HepG2 (cell line): Measurements from ENCODE around the gene EPSTI1. TPM values are rescaled to one million over a fixed set of nuclear protein-coding genes. Genes with fewer than 3 reads are reported as not detected.

ENCODE experiments used
- ATAC-seq: fragments of 200-7000 bp; cut with Tn5 transposase; 3 replicates; pipeline ENCODE4 v1.9.1; 2020; ENCODE audit warnings: mild to moderate bottlenecking, moderate library complexity
- BruUV-seq: library from RNA; stranded (reverse); fragments of 400-500 nt; replicated peaks from 2 replicates; lab custom pipeline; 2021; lab: Mats Ljungman, UMichigan
- CTCF ChIA-PET: fragments of 300-600 bp; formaldehyde crosslinking; extraction: SDS; loops from one replicate; lab custom pipeline; 2021; ENCODE audit warnings: low total read pairs, inconsistent platforms, low intra/inter-chr PET ratio; lab: Yijun Ruan, JAX
- POLR2A ChIA-PET: fragments of 350-600 bp; sonication (Branson Sonifier 250); formaldehyde crosslinking; loops from one replicate; lab custom pipeline; 2020; ENCODE audit warnings: antibody characterized with exemption, inconsistent platforms; lab: Yijun Ruan, JAX
- DNase-seq: peaks from one replicate; pipeline ENCODE4 v3.0.0-alpha.2; 2015; ENCODE audit warnings: low spot score
- FAIRE-seq: peaks from 3 replicates; lab custom pipeline; 2011; peaks lifted over from hg19 to GRCh38; lab: Jason Lieb, UNC
- H2AFZ ChIP-seq: one replicate; pipeline ENCODE4 v1.6.1; 2011; ENCODE audit warnings: low read length, inconsistent platforms
- H3K27ac ChIP-seq: fragments of 300-600 bp; 3 replicates; pipeline ENCODE4 v1.8.0; 2011; ENCODE audit warnings: mixed run types, mild to moderate bottlenecking, mixed read lengths, low read length, inconsistent platforms; ENCODE audit not compliant: insufficient read depth; ENCODE audit errors: extremely low read length
- H3K27me3 ChIP-seq, 2 experiments: fragments of 200-600 bp in 1 of 2; 2 replicates in 1 of 2; 3 replicates in 1 of 2; pipeline versions ENCODE4 v1.6.0 to v1.8.0; 2011; ENCODE audit warnings: low read length in 2 of 2, mild to moderate bottlenecking in 2 of 2, moderate library complexity in 2 of 2, inconsistent platforms in 1 of 2; ENCODE audit not compliant: insufficient read depth in 2 of 2, control insufficient read depth in 1 of 2
- H3K36me3 ChIP-seq, 2 experiments: fragments of 200-600 bp in 1 of 2; replicated peaks in 1 of 2; 2 replicates in 1 of 2; 3 replicates in 1 of 2; pipeline versions ENCODE4 v1.5.1 to v1.8.0; 2011; ENCODE audit warnings: low read length in 2 of 2, inconsistent platforms in 1 of 2; ENCODE audit not compliant: insufficient read depth in 2 of 2, control insufficient read depth in 1 of 2
- H3K4me1 ChIP-seq: 2 replicates; pipeline ENCODE4 v1.5.1; 2012; ENCODE audit warnings: low read length, inconsistent platforms; ENCODE audit not compliant: insufficient read depth
- H3K4me2 ChIP-seq: 2 replicates; pipeline ENCODE4 v1.6.0; 2011; ENCODE audit warnings: low read depth, low read length, inconsistent platforms
- H3K4me3 ChIP-seq, 3 experiments: fragments of 200-600 bp in 1 of 3; sonication (generic), shearing (Covaris generic) in 1 of 3; replicated peaks in 1 of 3; 2 replicates each; pipeline ENCODE4 v1.5.1; 2011 to 2016; ENCODE audit warnings: low read length in 3 of 3, inconsistent platforms in 2 of 3, low read depth in 2 of 3, mild to moderate bottlenecking in 2 of 3, control low read depth in 1 of 3, mixed read lengths in 1 of 3; ENCODE audit not compliant: insufficient read depth in 1 of 3
- H3K79me2 ChIP-seq: one replicate; pipeline ENCODE4 v1.6.1; 2011; ENCODE audit warnings: low read length, inconsistent platforms; ENCODE audit not compliant: insufficient read depth
- H3K9ac ChIP-seq: 2 replicates; pipeline ENCODE4 v1.6.0; 2011; ENCODE audit warnings: mild to moderate bottlenecking, low read depth, low read length, inconsistent platforms; ENCODE audit not compliant: insufficient read depth
- H3K9me3 ChIP-seq: 2 replicates; pipeline ENCODE4 v1.5.1; 2012; ENCODE audit warnings: mild to moderate bottlenecking, low read length
- H4K20me1 ChIP-seq: 2 replicates; pipeline ENCODE4 v1.6.0; 2011; ENCODE audit warnings: inconsistent platforms, mild to moderate bottlenecking, low read length, moderate library complexity; ENCODE audit not compliant: insufficient read depth
- ARNTL ChIP-seq: sonication (generic); formaldehyde crosslinking; IDR thresholded peaks from 2 replicates; pipeline ENCODE4 v1.4.0; 2020; ENCODE audit warnings: mild to moderate bottlenecking, missing genetic modification reagents
- CAMTA2 ChIP-seq: sonication (generic); formaldehyde crosslinking; IDR thresholded peaks from 2 replicates; pipeline ENCODE4 v1.4.0; 2020; ENCODE audit warnings: mild to moderate bottlenecking, missing genetic modification reagents, borderline replicate concordance
- EP300 ChIP-seq, 3 experiments: sonication (generic) in 1 of 3; formaldehyde crosslinking in 1 of 3; IDR thresholded peaks; 2 replicates each; pipeline versions ENCODE4 v1.5.1 to v1.6.1; 2011 to 2020; ENCODE audit warnings: low read depth in 2 of 3, low read length in 2 of 3, borderline replicate concordance in 1 of 3, improper control_type of control experiment in 1 of 3, mild to moderate bottlenecking in 1 of 3, missing genetic modification reagents in 1 of 3, moderate library complexity in 1 of 3
- JARID2 ChIP-seq: sonication (generic); formaldehyde crosslinking; IDR thresholded peaks from 2 replicates; pipeline ENCODE4 v1.8.1; 2023; ENCODE audit warnings: missing genetic modification reagents, inconsistent platforms; ENCODE audit not compliant: insufficient replicate concordance
- KDM4B ChIP-seq: sonication (generic); formaldehyde crosslinking; IDR thresholded peaks from 2 replicates; pipeline ENCODE4 v1.4.0; 2020; ENCODE audit warnings: missing genetic modification reagents
- KLF15 ChIP-seq: sonication (generic); formaldehyde crosslinking; IDR thresholded peaks from 2 replicates; pipeline ENCODE4 v1.8.1; 2023; ENCODE audit warnings: borderline replicate concordance, mild to moderate bottlenecking, inconsistent platforms, missing genetic modification reagents, mixed read lengths
- MTERF4 ChIP-seq: sonication (generic); formaldehyde crosslinking; IDR thresholded peaks from 2 replicates; pipeline ENCODE4 v1.8.0; 2023; ENCODE audit warnings: mild to moderate bottlenecking, missing genetic modification reagents
- MZF1 ChIP-seq: sonication (generic); formaldehyde crosslinking; IDR thresholded peaks from 2 replicates; pipeline ENCODE4 v1.8.1; 2023; ENCODE audit warnings: mild to moderate bottlenecking, missing genetic modification reagents, borderline replicate concordance
- NFIC ChIP-seq: IDR thresholded peaks from 2 replicates; pipeline ENCODE4 v1.6.1; 2012; ENCODE audit warnings: mild to moderate bottlenecking, low read length, inconsistent platforms
- PAXIP1 ChIP-seq: sonication (generic); formaldehyde crosslinking; conservative IDR thresholded peaks from 2 replicates; pipeline ENCODE4 v1.4.0; 2020; ENCODE audit warnings: mild to moderate bottlenecking, missing genetic modification reagents, moderate library complexity
- SMYD3 ChIP-seq: sonication (generic); formaldehyde crosslinking; IDR thresholded peaks from 2 replicates; pipeline ENCODE4 v1.8.1; 2023; ENCODE audit warnings: mild to moderate bottlenecking, missing genetic modification reagents
- TEAD3 ChIP-seq: optimal IDR thresholded peaks from 2 replicates; pipeline ENCODE3; 2016; ENCODE audit warnings: borderline replicate concordance
- YEATS2 ChIP-seq: sonication (generic); formaldehyde crosslinking; IDR thresholded peaks from 2 replicates; pipeline ENCODE4 v1.4.0; 2020; ENCODE audit warnings: missing genetic modification reagents, borderline replicate concordance
- ZBTB1 ChIP-seq: sonication (generic); formaldehyde crosslinking; IDR thresholded peaks from 2 replicates; pipeline ENCODE4 v1.4.0; 2020; ENCODE audit warnings: missing genetic modification reagents, borderline replicate concordance
- ZNF224 ChIP-seq: sonication (generic); formaldehyde crosslinking; IDR thresholded peaks from 2 replicates; pipeline ENCODE4 v1.5.0; 2020; ENCODE audit warnings: mild to moderate bottlenecking, missing genetic modification reagents
- ZNF282 ChIP-seq: fragments of 450-650 bp; IDR thresholded peaks from 2 replicates; pipeline ENCODE4 v1.6.1; 2018; ENCODE audit not compliant: partially characterized antibody
- ZNF337 ChIP-seq: sonication (generic); formaldehyde crosslinking; IDR thresholded peaks from 2 replicates; pipeline ENCODE4 v1.5.1; 2020; ENCODE audit warnings: missing genetic modification reagents, low read depth, mild to moderate bottlenecking, borderline replicate concordance
- ZNF430 ChIP-seq: sonication (generic); formaldehyde crosslinking; IDR thresholded peaks from 2 replicates; pipeline ENCODE4 v1.9.0; 2021; ENCODE audit warnings: mild to moderate bottlenecking, missing genetic modification reagents
- ZNF792 ChIP-seq: IDR thresholded peaks from 2 replicates; pipeline ENCODE4 v1.6.1; 2016
- ZSCAN25 ChIP-seq: sonication (generic); formaldehyde crosslinking; IDR thresholded peaks from 2 replicates; pipeline ENCODE4 v1.8.0; 2022; ENCODE audit warnings: mild to moderate bottlenecking, missing genetic modification reagents
- WGBS: methylation state at CpG from one replicate; pipeline ENCODE4 v1.1.6; 2017; ENCODE audit warnings: low lambda C conversion rate; 5-methylcytosine and 5-hydroxymethylcytosine counted together
- in situ Hi-C: cut with HindIII; loops from 2 replicates; pipeline ENCODE4 v1.10.0; 2017; ENCODE audit warnings: low pct_unique_long_range_greater_than_20kb; ENCODE audit not compliant: extremely low pct_ligation_motif_present
- intact Hi-C: fragments of 100-400 bp; cut with micrococcal nuclease; formaldehyde crosslinking; loops from one replicate; pipeline ENCODE4 v1.10.0; 2022; ENCODE audit not compliant: unreplicated experiment
- polyA plus RNA-seq, 8 experiments: library from polyadenylated mRNA; depleted of rRNA in 3 of 8; stranded (reverse) in 7 of 8; unstranded in 1 of 8; fragments of >200 nt; fragmentation: Illumina TruSeq in 4 of 8; extraction: Trizol in 4 of 8; gene quantifications; 2 replicates each; pipeline versions ENCODE4 v1.2.1 to v1.2.3, GENCODE V29; 2011 to 2016; ENCODE audit warnings: low read depth in 4 of 8, missing spikeins in 1 of 8, mixed read lengths in 1 of 8; ENCODE audit not compliant: insufficient read depth in 1 of 8
- total RNA-seq, 5 experiments: library from RNA; depleted of rRNA; stranded (reverse); fragments of >200 nt; fragmentation: Illumina TruSeq; extraction: Trizol; gene quantifications; 2 replicates each; pipeline ENCODE4 v1.2.3, GENCODE V29; 2016; ENCODE audit warnings: low read depth in 1 of 5

EPSTI1 gene
- total and polyA plus RNA-seq, 2 of the 13 experiments (the other 11 are each of a cell fraction or from before 2014, with no cell fraction given): 0.03 TPM; not detected in 1

GRCh38 chr13:42873081-42873480, 119.0 kb downstream of the EPSTI1 start:
- POLR2A ChIA-PET: no interaction called here

GRCh38 chr13:42867232-42867631, 124.8 kb downstream of the EPSTI1 start:
- Histone ChIP-seq H3K9me3 (no peaks in the 10 kb centered on the region), H3K36me3 (no peaks in the 10 kb centered on the region), H3K79me2 (no peaks in the 10 kb centered on the region), H3K27ac (no peak overlapping the region), H3K4me3 (no peak overlapping the region), H3K4me2 (no peak overlapping the region), H3K4me1 (no peaks in the 10 kb centered on the region), H3K9ac (no peak overlapping the region), H4K20me1 (no peaks in the 10 kb centered on the region), H2AFZ (no peak overlapping the region), H3K27me3 (no peaks in the 10 kb centered on the region)
- in situ Hi-C loops: no loop called here
- no TSS peak for BruUV-seq
- intact Hi-C loops: no loop called here
- ChIA-PET POLR2A (no interaction called here), CTCF (no interaction called here)
- 21% methylated on average over 4 of the region's 4 CpGs for WGBS
- DNase-seq (no peak), ATAC-seq (no peak), FAIRE-seq (no peak)
- TF ChIP-seq ZNF430 (CRISPR knock-in tag): no peak
- no peak for TF ChIP-seq EP300 (IDR thresholded peaks at IDR 0.05; ENCODE audit: low read depth in 2 of 2, low read length in 2 of 2)
- TF ChIP-seq EP300 (CRISPR knock-in tag; IDR thresholded peaks at IDR 0.05; ENCODE audit: borderline replicate concordance): no peak
- TF ChIP-seq CAMTA2 (CRISPR knock-in tag): no peak
- TF ChIP-seq MZF1 (CRISPR knock-in tag): no peak
- TF ChIP-seq ZSCAN25 (CRISPR knock-in tag): no peak
- TF ChIP-seq PAXIP1 (CRISPR knock-in tag): no peak
- TF ChIP-seq JARID2 (CRISPR knock-in tag): no peak
- TF ChIP-seq ARNTL (CRISPR knock-in tag): no peak
- TF ChIP-seq ZNF282: no peak
- TF ChIP-seq ZNF792: no peak
- TF ChIP-seq TEAD3: no peak
- no peak for TF ChIP-seq NFIC
- TF ChIP-seq MTERF4: no peak

More at GRCh38 chr13:42873081-42873480, 119.0 kb downstream of the EPSTI1 start:
- Histone ChIP-seq H3K36me3 (no peaks in the 10 kb centered on the region), H3K4me3 (no peak overlapping the region), H3K9me3 (no peaks in the 10 kb centered on the region), H3K4me2 (no peak overlapping the region), H3K4me1 (no peaks in the 10 kb centered on the region), H3K79me2 (no peaks in the 10 kb centered on the region), H4K20me1 (no peaks in the 10 kb centered on the region), H3K27ac (no peak overlapping the region), H3K9ac (no peak overlapping the region), H2AFZ (no peak overlapping the region), H3K27me3 (no peaks in the 10 kb centered on the region; a peak in 1 of 5 replicates)
- ATAC-seq (no peak), DNase-seq (no peak), FAIRE-seq (no peak)
- CTCF ChIA-PET: no interaction called here
- TF ChIP-seq ZNF224 (CRISPR knock-in tag): no peak
- TF ChIP-seq YEATS2: no peak
- no peak for TF ChIP-seq KLF15 (CRISPR knock-in tag)
- no peak for TF ChIP-seq SMYD3
- TF ChIP-seq ZNF337 (CRISPR knock-in tag): no peak
- no peak for TF ChIP-seq KDM4B (CRISPR knock-in tag)
- no peak for TF ChIP-seq ZBTB1 (CRISPR knock-in tag)
- 34% methylated on average over 8 of the region's 8 CpGs for WGBS
- BruUV-seq: no TSS peak
- in situ Hi-C loops (no loop called here), intact Hi-C loops (no loop called here)
